WTC11 (cell line): ENCODE results near the gene GIPC1.

Source experiments
- SMAD3 ChIP-seq: sonication (generic); formaldehyde crosslinking; IDR thresholded peaks from 2 replicates; pipeline ENCODE4 v1.8.0; 2022; ENCODE audit warnings: missing genetic modification reagents, mild to moderate bottlenecking, borderline replicate concordance
- TF ChIP-seq, protein P1 (sequence below): sonication (generic); formaldehyde crosslinking; IDR thresholded peaks from 2 replicates; pipeline ENCODE4 v1.8.1; 2022; ENCODE audit warnings: missing genetic modification reagents, borderline replicate concordance

DNA sequence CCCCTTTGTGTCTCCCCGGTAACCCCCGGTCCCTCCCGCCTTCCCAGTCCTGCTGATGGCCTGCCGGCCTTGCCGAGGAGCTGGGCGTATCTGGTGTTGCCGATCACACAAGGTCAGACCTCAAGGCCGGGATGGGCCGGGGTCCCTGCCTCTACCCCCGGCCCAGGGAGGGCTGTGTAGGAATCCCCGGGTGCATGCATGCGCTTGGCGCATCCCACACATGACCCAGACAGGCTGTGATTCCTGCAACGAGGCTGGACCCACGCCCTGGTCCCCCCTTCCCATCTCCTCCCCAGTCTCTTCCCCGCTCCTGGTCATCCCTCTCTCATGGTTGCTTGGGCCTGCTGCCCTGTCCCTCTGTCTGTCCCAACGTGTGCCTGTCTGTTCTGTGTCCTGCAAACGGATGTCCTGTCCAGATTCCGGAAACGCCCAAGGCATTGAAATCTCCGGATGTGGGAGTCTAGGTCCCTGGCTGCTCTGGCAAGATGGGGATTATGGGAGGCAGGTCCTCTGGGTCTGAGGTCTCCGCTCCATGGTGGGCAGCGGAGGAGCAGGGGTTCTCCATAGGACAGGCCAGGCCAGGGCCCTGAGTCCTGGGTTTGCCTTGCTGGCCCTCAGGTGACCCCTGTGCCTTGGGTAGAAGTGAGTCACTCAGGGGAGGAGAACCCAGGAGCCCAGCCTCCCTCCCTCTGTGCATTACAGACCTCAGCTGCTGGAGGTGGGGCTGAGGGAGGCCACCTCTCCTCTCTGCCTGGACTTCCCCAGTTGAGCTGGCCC is 61.2 kb downstream of the GIPC1 start:
- TF ChIP-seq SMAD3 (CRISPR knock-in tag): no peak
- TF ChIP-seq, protein P1, sequence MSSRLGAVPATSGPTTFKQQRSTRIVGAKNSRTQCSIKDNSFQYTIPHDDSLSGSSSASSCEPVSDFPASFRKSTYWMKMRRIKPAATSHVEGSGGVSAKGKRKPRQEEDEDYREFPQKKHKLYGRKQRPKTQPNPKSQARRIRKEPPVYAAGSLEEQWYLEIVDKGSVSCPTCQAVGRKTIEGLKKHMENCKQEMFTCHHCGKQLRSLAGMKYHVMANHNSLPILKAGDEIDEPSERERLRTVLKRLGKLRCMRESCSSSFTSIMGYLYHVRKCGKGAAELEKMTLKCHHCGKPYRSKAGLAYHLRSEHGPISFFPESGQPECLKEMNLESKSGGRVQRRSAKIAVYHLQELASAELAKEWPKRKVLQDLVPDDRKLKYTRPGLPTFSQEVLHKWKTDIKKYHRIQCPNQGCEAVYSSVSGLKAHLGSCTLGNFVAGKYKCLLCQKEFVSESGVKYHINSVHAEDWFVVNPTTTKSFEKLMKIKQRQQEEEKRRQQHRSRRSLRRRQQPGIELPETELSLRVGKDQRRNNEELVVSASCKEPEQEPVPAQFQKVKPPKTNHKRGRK: no peak
